GM12873 (cell line): Measurements from ENCODE around the gene NDUFS8.

Experiments
- TF ChIP-seq, protein P1 (sequence below): IDR thresholded peaks from 2 replicates; pipeline ENCODE4 v1.5.1; 2012; ENCODE audit warnings: low read depth, mild to moderate bottlenecking, moderate library complexity, low read length, control low read depth; ENCODE audit not compliant: insufficient read depth; ENCODE audit errors: missing control alignments

NDUFS8 gene

DNA sequence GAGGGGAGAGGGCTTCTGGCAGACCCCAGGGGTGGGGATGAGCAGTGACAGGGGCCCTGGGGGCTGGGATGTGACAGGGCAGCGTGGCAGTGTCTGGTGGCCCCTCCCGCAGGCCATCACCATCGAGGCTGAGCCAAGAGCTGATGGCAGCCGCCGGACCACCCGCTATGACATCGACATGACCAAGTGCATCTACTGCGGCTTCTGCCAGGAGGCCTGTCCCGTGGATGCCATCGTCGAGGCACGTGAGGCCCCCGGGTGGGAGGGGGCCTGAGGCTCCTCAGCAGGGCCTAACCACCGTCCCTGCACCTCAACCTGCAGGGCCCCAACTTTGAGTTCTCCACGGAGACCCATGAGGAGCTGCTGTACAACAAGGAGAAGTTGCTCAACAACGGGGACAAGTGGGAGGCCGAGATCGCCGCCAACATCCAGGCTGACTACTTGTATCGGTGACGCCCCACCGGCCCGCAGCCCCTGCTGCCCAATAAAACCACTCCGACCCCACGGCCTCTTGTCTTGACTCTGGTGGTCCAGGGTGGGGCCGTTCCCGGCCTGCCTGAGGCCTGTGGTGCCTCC, 5.7 kb downstream of the NDUFS8 start:
- TF ChIP-seq, protein P1, sequence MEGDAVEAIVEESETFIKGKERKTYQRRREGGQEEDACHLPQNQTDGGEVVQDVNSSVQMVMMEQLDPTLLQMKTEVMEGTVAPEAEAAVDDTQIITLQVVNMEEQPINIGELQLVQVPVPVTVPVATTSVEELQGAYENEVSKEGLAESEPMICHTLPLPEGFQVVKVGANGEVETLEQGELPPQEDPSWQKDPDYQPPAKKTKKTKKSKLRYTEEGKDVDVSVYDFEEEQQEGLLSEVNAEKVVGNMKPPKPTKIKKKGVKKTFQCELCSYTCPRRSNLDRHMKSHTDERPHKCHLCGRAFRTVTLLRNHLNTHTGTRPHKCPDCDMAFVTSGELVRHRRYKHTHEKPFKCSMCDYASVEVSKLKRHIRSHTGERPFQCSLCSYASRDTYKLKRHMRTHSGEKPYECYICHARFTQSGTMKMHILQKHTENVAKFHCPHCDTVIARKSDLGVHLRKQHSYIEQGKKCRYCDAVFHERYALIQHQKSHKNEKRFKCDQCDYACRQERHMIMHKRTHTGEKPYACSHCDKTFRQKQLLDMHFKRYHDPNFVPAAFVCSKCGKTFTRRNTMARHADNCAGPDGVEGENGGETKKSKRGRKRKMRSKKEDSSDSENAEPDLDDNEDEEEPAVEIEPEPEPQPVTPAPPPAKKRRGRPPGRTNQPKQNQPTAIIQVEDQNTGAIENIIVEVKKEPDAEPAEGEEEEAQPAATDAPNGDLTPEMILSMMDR: no peak

DNA sequence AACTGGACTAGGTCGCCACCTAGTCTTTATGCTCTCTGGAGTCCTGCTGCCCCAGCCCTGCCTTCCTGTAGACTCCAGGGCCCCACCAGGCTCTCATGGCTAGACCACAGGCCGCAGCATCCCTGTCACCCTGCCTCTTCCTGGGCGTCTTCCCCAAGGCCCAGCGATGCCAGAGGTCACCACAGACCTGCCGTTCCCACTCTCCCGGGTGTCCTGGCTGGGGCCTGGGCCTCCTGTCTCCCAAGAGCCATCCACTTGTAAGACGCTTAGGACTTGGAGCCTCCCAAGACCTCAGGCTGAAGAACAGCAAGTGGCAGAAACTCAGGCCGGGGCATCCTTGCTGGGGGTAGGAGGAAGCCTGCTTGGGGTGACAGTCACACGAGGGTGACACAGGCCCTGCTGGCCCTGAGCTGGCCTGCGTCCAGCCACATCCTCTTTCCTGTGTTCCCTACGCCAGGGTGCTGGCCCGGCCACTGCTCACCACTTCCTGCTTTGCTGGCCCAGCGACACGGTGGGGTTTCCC, 6.3 kb downstream of the NDUFS8 start:
- TF ChIP-seq, protein P1: no peak

GRCh38 chr11:68037411-68038225, 7.1 kb downstream of the NDUFS8 start:
- TF ChIP-seq, protein P1: no peak

DNA sequence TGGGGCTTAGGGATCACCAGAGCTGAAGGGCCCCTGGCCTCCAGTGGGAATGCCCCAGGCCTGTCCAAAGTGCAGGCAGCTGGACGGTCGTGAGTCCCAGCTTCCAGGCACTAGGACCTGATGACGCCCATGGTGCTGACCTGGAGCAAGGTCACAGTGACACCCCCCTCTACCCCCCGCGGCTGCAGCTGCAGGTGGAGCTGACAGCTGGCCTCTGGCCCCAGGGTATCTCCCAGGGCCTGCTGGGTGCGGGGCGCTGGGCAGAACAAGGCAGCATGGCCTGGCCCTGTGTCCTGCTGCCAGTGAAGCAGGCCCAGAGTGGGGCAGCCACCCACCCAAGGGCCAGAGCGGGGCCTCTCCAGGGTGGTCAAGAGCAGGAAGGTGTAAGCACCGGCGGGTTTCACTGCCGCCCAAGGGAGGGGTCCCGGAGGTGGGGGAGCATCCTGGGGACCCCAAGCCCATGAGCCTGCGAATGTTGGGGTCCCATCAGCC, 7.8 kb downstream of the NDUFS8 start:
- TF ChIP-seq, protein P1: no peak

- TF ChIP-seq, protein P1: no peak
Observed at GRCh38 chr11:68038718-68039525, 8.4 kb downstream of the NDUFS8 start, which contains the start of gene TCIRG1. Gene TCIRG1 (plus strand): TSS chr11:68039025. CDS start chr11:68041272, 2,247 bp downstream.

DNA sequence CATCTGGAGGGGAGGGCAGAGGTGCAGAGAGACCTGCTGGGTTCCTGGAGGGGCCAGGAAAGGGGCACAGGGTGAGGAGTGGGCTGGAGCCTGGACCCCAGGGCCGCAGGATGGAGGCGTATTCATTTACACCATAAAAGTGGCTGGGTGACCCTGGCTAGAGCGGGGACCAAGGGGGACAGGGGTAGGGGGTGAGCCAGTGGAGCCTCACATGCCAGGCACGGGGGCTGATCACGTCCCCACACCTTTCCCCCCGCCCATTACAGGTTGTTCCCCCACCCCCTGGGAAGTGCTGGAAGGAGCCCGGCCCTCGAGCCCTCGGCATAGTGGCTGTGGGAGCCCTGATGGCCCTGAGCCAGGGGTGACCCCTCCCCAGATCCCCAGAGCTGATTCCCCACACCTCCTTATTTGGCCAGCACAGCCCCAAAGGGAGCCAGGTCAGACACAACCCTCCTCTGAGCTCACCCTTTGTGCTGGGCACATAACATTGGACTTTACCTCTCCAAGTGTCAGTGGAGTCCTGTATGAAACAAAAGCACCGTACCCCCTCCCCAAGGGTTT, 9.1 kb downstream of the NDUFS8 start:
- TF ChIP-seq, protein P1: no peak
